WTC11 (cell line): ENCODE data around the gene ANTXR2. TPM values are rescaled to one million over a fixed set of nuclear protein-coding genes. Genes with fewer than 3 reads are reported as not detected.
A peak's percentile ranks its signal among the peaks of the same experiment; 100 is the strongest.

Source experiments
- ATAC-seq: fragments of 200-7000 bp; cut with Tn5 transposase; 2 replicates; pipeline ENCODE4 v1.10.0; 2021; ENCODE audit warnings: mild to moderate bottlenecking, moderate library complexity
- CTCF ChIA-PET: fragments of 300-600 bp; sonication (Branson Sonifier 250); formaldehyde crosslinking; loops from one replicate; lab custom pipeline; 2021; ENCODE audit warnings: antibody characterized with exemption; lab: Charles Lee
- POLR2A ChIA-PET: fragments of 350-600 bp; sonication (Branson Sonifier 250); formaldehyde crosslinking; loops from one replicate; lab custom pipeline; 2021; ENCODE audit warnings: antibody characterized with exemption; lab: Charles Lee
- DNase-seq: peaks from one replicate; pipeline ENCODE4 v3.0.0; 2021; ENCODE audit warnings: low spot score
- H3K27ac Mint-ChIP-seq: 2 replicates; pipeline ENCODE4 v1.8.0; 2021; ENCODE audit warnings: mixed read lengths
- H3K27me3 Mint-ChIP-seq: 2 replicates; pipeline ENCODE4 v1.8.0; 2021; ENCODE audit warnings: low read depth, mild to moderate bottlenecking, moderate library complexity, mixed read lengths
- H3K36me3 Mint-ChIP-seq: 2 replicates; pipeline ENCODE4 v1.8.0; 2021; ENCODE audit warnings: mixed read lengths
- H3K4me1 Mint-ChIP-seq: 2 replicates; pipeline ENCODE4 v1.8.0; 2022; ENCODE audit warnings: mixed read lengths
- H3K4me3 Mint-ChIP-seq: 2 replicates; pipeline ENCODE4 v1.8.0; 2021; ENCODE audit warnings: mild to moderate bottlenecking, moderate library complexity, mixed read lengths
- H3K9me3 Mint-ChIP-seq: 2 replicates; pipeline ENCODE4 v1.8.0; 2021; ENCODE audit warnings: mixed read lengths
- ATF6 ChIP-seq: sonication (generic); formaldehyde crosslinking; IDR thresholded peaks from 2 replicates; pipeline ENCODE4 v1.8.1; 2023; ENCODE audit warnings: mild to moderate bottlenecking, missing genetic modification reagents
- CREB1 ChIP-seq: sonication (generic); formaldehyde crosslinking; IDR thresholded peaks from 2 replicates; pipeline ENCODE4 v1.8.0; 2023; ENCODE audit warnings: mild to moderate bottlenecking, missing genetic modification reagents
- CREM ChIP-seq: sonication (generic); formaldehyde crosslinking; IDR thresholded peaks from 2 replicates; pipeline ENCODE4 v1.8.1; 2022; ENCODE audit warnings: mild to moderate bottlenecking, missing genetic modification reagents, moderate library complexity
- E2F1 ChIP-seq: sonication (generic); formaldehyde crosslinking; IDR thresholded peaks from 2 replicates; pipeline ENCODE4 v1.8.0; 2022; ENCODE audit warnings: mild to moderate bottlenecking, missing genetic modification reagents
- FOXJ3 ChIP-seq: sonication (generic); formaldehyde crosslinking; IDR thresholded peaks from 2 replicates; pipeline ENCODE4 v1.9.0; 2021; ENCODE audit warnings: missing genetic modification reagents, mild to moderate bottlenecking, borderline replicate concordance
- FOXP1 ChIP-seq: sonication (generic); formaldehyde crosslinking; IDR thresholded peaks from 2 replicates; pipeline ENCODE4 v1.8.0; 2022; ENCODE audit warnings: missing genetic modification reagents, mild to moderate bottlenecking, moderate library complexity, borderline replicate concordance
- MXD4 ChIP-seq: fragments of 250-450 bp; sonication (Bioruptor Pico); IDR thresholded peaks from 2 replicates; pipeline ENCODE4 v1.8.0; 2021; ENCODE audit warnings: mild to moderate bottlenecking, moderate library complexity, borderline replicate concordance
- NR3C1 ChIP-seq: sonication (generic); formaldehyde crosslinking; conservative IDR thresholded peaks from 2 replicates; pipeline ENCODE4 v1.8.1; 2023; ENCODE audit warnings: low read depth, mild to moderate bottlenecking, missing genetic modification reagents
- ZBTB21 ChIP-seq: sonication (generic); formaldehyde crosslinking; IDR thresholded peaks from 2 replicates; pipeline ENCODE4 v1.8.1; 2023; ENCODE audit warnings: mild to moderate bottlenecking, missing genetic modification reagents, borderline replicate concordance
- ZMAT4 ChIP-seq: fragments of 250-450 bp; sonication (Bioruptor Pico); IDR thresholded peaks from 2 replicates; pipeline ENCODE4 v1.9.0; 2021; ENCODE audit warnings: mild to moderate bottlenecking
- ZNF121 ChIP-seq: sonication (generic); formaldehyde crosslinking; IDR thresholded peaks from 2 replicates; pipeline ENCODE4 v1.8.0; 2023; ENCODE audit warnings: missing genetic modification reagents
- ZNF138 ChIP-seq: sonication (generic); formaldehyde crosslinking; conservative IDR thresholded peaks from 2 replicates; pipeline ENCODE4 v1.8.1; 2022; ENCODE audit warnings: mild to moderate bottlenecking, moderate library complexity, missing genetic modification reagents
- ZNF219 ChIP-seq: sonication (generic); formaldehyde crosslinking; IDR thresholded peaks from 2 replicates; pipeline ENCODE4 v1.8.0; 2023; ENCODE audit warnings: missing genetic modification reagents, mild to moderate bottlenecking, borderline replicate concordance
- ZNF232 ChIP-seq: sonication (generic); formaldehyde crosslinking; IDR thresholded peaks from 2 replicates; pipeline ENCODE4 v1.8.0; 2022; ENCODE audit warnings: mild to moderate bottlenecking, missing genetic modification reagents
- ZNF263 ChIP-seq: sonication (generic); formaldehyde crosslinking; IDR thresholded peaks from 2 replicates; pipeline ENCODE4 v1.8.1; 2022; ENCODE audit warnings: low read depth, mild to moderate bottlenecking, moderate library complexity, missing genetic modification reagents
- ZNF423 ChIP-seq: fragments of 250-450 bp; sonication (Bioruptor Pico); IDR thresholded peaks from 2 replicates; pipeline ENCODE4 v2.1.2; 2022; ENCODE audit warnings: mild to moderate bottlenecking, moderate library complexity
- total RNA-seq: library from RNA; stranded (reverse); gene quantifications from 3 replicates; pipeline ENCODE4 v1.2.3, GENCODE V29; 2021
- TF ChIP-seq, protein P1 (sequence below): sonication (generic); formaldehyde crosslinking; IDR thresholded peaks from 2 replicates; pipeline ENCODE4 v1.8.1; 2022; ENCODE audit warnings: mild to moderate bottlenecking, missing genetic modification reagents, moderate library complexity, borderline replicate concordance
- TF ChIP-seq, protein P2 (sequence below): sonication (generic); formaldehyde crosslinking; IDR thresholded peaks from 2 replicates; pipeline ENCODE4 v1.8.1; 2022; ENCODE audit warnings: missing genetic modification reagents, borderline replicate concordance
- TF ChIP-seq, protein P3 (sequence below): sonication (generic); formaldehyde crosslinking; IDR thresholded peaks from 2 replicates; pipeline ENCODE4 v1.8.1; 2023; ENCODE audit warnings: mild to moderate bottlenecking, missing genetic modification reagents, borderline replicate concordance

Gene ANTXR2
- total RNA-seq, 1 experiment from 2014 or later: 9.9 TPM

DNA sequence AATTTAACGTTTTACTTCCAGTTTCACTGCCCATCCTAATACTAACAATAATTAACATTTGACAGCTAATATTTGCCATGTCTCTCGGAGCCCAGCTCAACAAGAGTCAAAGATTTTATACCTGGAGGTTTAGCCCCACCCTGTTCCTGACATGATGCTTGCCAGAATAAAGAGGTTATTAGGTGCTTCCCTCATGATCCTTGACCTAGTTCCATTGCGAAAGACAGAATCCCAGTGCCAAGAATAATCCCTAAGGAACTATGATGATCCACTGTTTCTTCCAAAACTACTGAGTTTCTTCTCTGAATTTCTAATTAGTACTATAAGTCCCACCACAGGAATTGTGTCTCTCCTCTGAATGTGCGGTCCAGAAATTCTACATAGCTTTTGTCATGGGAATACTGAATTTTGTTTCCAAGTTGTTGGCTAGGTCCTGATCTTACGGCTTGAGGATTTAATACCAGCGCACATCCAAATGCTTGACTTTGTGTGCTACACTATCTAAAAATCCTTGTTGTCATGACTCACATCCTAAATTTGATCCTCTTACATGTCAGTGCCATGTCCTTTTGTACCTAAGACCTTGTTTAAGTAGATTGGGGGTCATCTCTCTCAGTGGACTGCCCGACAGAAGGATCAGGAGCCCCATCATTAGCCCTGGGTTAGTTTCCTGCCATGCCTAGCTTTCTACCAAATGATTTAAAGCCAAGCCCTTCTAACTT lies 23.1 kb downstream of the ANTXR2 start:
- peaks cover 37% of the 10 kb centered on the region for H3K4me1 Mint-ChIP-seq
- TF ChIP-seq ATF6 (CRISPR knock-in tag) (no peak), ZMAT4 (no peak), CREB1 (no peak), E2F1 (CRISPR knock-in tag) (no peak), CREM (CRISPR knock-in tag) (no peak), ZNF423 (no peak), ZNF232 (CRISPR knock-in tag) (no peak), ZNF138 (CRISPR knock-in tag) (no peak), FOXJ3 (no peak), ZNF263 (CRISPR knock-in tag) (no peak), ZBTB21 (CRISPR knock-in tag) (no peak), NR3C1 (no peak), ZNF121 (CRISPR knock-in tag) (no peak), MXD4 (CRISPR knock-in tag) (no peak), ZNF219 (CRISPR knock-in tag) (no peak), FOXP1 (CRISPR knock-in tag) (no peak)
- TF ChIP-seq, protein P1, sequence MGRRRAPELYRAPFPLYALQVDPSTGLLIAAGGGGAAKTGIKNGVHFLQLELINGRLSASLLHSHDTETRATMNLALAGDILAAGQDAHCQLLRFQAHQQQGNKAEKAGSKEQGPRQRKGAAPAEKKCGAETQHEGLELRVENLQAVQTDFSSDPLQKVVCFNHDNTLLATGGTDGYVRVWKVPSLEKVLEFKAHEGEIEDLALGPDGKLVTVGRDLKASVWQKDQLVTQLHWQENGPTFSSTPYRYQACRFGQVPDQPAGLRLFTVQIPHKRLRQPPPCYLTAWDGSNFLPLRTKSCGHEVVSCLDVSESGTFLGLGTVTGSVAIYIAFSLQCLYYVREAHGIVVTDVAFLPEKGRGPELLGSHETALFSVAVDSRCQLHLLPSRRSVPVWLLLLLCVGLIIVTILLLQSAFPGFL (CRISPR knock-in tag): no peak
- TF ChIP-seq, protein P2, sequence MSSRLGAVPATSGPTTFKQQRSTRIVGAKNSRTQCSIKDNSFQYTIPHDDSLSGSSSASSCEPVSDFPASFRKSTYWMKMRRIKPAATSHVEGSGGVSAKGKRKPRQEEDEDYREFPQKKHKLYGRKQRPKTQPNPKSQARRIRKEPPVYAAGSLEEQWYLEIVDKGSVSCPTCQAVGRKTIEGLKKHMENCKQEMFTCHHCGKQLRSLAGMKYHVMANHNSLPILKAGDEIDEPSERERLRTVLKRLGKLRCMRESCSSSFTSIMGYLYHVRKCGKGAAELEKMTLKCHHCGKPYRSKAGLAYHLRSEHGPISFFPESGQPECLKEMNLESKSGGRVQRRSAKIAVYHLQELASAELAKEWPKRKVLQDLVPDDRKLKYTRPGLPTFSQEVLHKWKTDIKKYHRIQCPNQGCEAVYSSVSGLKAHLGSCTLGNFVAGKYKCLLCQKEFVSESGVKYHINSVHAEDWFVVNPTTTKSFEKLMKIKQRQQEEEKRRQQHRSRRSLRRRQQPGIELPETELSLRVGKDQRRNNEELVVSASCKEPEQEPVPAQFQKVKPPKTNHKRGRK (CRISPR knock-in tag): no peak
- TF ChIP-seq, protein P3, sequence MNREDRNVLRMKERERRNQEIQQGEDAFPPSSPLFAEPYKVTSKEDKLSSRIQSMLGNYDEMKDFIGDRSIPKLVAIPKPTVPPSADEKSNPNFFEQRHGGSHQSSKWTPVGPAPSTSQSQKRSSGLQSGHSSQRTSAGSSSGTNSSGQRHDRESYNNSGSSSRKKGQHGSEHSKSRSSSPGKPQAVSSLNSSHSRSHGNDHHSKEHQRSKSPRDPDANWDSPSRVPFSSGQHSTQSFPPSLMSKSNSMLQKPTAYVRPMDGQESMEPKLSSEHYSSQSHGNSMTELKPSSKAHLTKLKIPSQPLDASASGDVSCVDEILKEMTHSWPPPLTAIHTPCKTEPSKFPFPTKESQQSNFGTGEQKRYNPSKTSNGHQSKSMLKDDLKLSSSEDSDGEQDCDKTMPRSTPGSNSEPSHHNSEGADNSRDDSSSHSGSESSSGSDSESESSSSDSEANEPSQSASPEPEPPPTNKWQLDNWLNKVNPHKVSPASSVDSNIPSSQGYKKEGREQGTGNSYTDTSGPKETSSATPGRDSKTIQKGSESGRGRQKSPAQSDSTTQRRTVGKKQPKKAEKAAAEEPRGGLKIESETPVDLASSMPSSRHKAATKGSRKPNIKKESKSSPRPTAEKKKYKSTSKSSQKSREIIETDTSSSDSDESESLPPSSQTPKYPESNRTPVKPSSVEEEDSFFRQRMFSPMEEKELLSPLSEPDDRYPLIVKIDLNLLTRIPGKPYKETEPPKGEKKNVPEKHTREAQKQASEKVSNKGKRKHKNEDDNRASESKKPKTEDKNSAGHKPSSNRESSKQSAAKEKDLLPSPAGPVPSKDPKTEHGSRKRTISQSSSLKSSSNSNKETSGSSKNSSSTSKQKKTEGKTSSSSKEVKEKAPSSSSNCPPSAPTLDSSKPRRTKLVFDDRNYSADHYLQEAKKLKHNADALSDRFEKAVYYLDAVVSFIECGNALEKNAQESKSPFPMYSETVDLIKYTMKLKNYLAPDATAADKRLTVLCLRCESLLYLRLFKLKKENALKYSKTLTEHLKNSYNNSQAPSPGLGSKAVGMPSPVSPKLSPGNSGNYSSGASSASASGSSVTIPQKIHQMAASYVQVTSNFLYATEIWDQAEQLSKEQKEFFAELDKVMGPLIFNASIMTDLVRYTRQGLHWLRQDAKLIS: no peak
- TF ChIP-seq, all 79 proteins: peak for 0
- no peaks in the 10 kb centered on the region for H3K27me3 Mint-ChIP-seq
- DNase-seq: no peak
- no peak overlapping the region for H3K27ac Mint-ChIP-seq
- H3K9me3 Mint-ChIP-seq: no peaks in the 10 kb centered on the region
- no peak overlapping the region for H3K4me3 Mint-ChIP-seq
- no peaks in the 10 kb centered on the region for H3K36me3 Mint-ChIP-seq
- CTCF ChIA-PET: interaction anchor here (1.5 kb wide), 1 partner anchor 23 kb away, joined by 4 read pairs; the partner anchor contains the start of gene ANTXR2
- POLR2A ChIA-PET: no interaction called here
- peak; percentile 51 for ATAC-seq
